Measurements from ENCODE around the gene MEIS2.

DNA sequence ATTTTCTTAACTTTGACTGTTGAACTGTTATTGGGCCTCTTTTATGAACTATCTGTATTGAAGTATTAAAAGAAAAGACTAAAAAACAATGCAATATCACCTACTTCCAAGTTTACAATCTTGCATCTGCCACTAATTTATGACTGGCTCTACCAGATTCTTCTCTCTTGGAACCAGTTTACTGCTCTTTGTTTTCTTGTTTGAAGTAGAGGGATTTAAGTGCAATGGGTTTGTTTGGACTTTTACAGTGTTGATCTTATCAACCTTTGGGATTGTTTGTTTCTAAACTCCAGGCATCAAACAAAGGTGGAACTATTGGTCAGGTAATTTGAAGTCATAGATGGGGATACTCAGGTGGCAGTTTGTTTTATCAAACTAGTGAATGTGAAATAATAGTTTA lies 43.0 kb upstream of the MEIS2 start:
- no peak for TF ChIP-seq POLR2A (IDR thresholded peaks at IDR 0.05)
- TF ChIP-seq, protein P1, sequence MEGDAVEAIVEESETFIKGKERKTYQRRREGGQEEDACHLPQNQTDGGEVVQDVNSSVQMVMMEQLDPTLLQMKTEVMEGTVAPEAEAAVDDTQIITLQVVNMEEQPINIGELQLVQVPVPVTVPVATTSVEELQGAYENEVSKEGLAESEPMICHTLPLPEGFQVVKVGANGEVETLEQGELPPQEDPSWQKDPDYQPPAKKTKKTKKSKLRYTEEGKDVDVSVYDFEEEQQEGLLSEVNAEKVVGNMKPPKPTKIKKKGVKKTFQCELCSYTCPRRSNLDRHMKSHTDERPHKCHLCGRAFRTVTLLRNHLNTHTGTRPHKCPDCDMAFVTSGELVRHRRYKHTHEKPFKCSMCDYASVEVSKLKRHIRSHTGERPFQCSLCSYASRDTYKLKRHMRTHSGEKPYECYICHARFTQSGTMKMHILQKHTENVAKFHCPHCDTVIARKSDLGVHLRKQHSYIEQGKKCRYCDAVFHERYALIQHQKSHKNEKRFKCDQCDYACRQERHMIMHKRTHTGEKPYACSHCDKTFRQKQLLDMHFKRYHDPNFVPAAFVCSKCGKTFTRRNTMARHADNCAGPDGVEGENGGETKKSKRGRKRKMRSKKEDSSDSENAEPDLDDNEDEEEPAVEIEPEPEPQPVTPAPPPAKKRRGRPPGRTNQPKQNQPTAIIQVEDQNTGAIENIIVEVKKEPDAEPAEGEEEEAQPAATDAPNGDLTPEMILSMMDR (IDR thresholded peaks at IDR 0.05) = no peak
- TF ChIP-seq EP300 (IDR thresholded peaks at IDR 0.05) = no peak

Measured in suprapubic skin (tissue), 3 donors.